DMS153 treated with DMSO at 0.1 percent for 48 hours (cell line): ENCODE data around the gene TBC1D10A.

Experiments used
- DNase-seq: peaks from one replicate; lab custom pipeline; 2025; ENCODE audit not compliant: unreplicated experiment; lab: John Stamatoyannopoulos, UW

Gene TBC1D10A

GRCh38 chr22:30268331-30268730 is 58.4 kb downstream of the TBC1D10A start:
- no peak for DNase-seq

GRCh38 chr22:30267382-30268302 is 59.1 kb downstream of the TBC1D10A start:
- DNase-seq, result no peak

- peak; percentile 15 for DNase-seq
Observed at GRCh38 chr22:30266445-30267381, 60.0 kb downstream of the TBC1D10A start, which contains the start of gene OSM. Gene OSM (minus strand): TSS chr22:30266851. CDS start chr22:30266799, 52 bp downstream.

GRCh38 chr22:30265823-30266444 is 60.8 kb downstream of the TBC1D10A start:
- DNase-seq, result no peak

- no peak for DNase-seq
Observed at GRCh38 chr22:30265131-30265720, 61.5 kb downstream of the TBC1D10A start.

- no peak for DNase-seq
Observed at GRCh38 chr22:30263883-30264282, 62.9 kb downstream of the TBC1D10A start.

GRCh38 chr22:30262917-30263741 is 63.6 kb downstream of the TBC1D10A start:
- peak; percentile 38 for DNase-seq

- DNase-seq, result no peak
Observed at GRCh38 chr22:30262112-30262511, 64.6 kb downstream of the TBC1D10A start.

GRCh38 chr22:30261134-30261533 is 65.6 kb downstream of the TBC1D10A start:
- no peak for DNase-seq

- no peak for DNase-seq
Observed at GRCh38 chr22:30260682-30261081, 66.1 kb downstream of the TBC1D10A start.

GRCh38 chr22:30260276-30260675 is 66.5 kb downstream of the TBC1D10A start:
- no peak for DNase-seq

GRCh38 chr22:30254314-30254713 is 72.4 kb downstream of the TBC1D10A start:
- no peak for DNase-seq

- peak; percentile 26 for DNase-seq
Observed at GRCh38 chr22:30253205-30253852, 73.4 kb downstream of the TBC1D10A start.

- no peak for DNase-seq
Observed at GRCh38 chr22:30252411-30253204, 74.1 kb downstream of the TBC1D10A start.

- DNase-seq, result no peak
Observed at GRCh38 chr22:30251711-30252110, 75.0 kb downstream of the TBC1D10A start.

GRCh38 chr22:30250661-30251267 is 76.0 kb downstream of the TBC1D10A start:
- DNase-seq, result no peak

GRCh38 chr22:30250039-30250565 is 76.6 kb downstream of the TBC1D10A start:
- DNase-seq, result no peak
